GM12878 (cell line): Measurements from ENCODE around the gene ZNRF3. TPM values are rescaled to one million over a fixed set of nuclear protein-coding genes. Genes with fewer than 3 reads are reported as not detected.

ENCODE experiments used
- ATAC-seq: fragments of 200-7000 bp; cut with Tn5 transposase; 3 replicates; pipeline ENCODE4 v1.9.1; 2020; ENCODE audit warnings: mild to moderate bottlenecking, moderate library complexity
- BruUV-seq: library from RNA; stranded (reverse); fragments of 400-500 nt; replicated peaks from 2 replicates; lab custom pipeline; 2021; lab: Mats Ljungman, UMichigan
- CTCF ChIA-PET: fragments of 300-600 bp; sonication (Branson Sonifier 250); formaldehyde crosslinking; extraction: SDS; loops from one replicate; lab custom pipeline; 2021; ENCODE audit warnings: inconsistent platforms; lab: Yijun Ruan, JAX
- POLR2A ChIA-PET: fragments of 350-600 bp; formaldehyde crosslinking; extraction: SDS; loops from one replicate; lab custom pipeline; 2021; ENCODE audit warnings: inconsistent platforms; lab: Charles Lee
- RAD21 ChIA-PET: fragments of 300-600 bp; sonication (Branson Sonifier 250); formaldehyde crosslinking; loops from one replicate; lab custom pipeline; 2023; ENCODE audit warnings: antibody characterized with exemption; ENCODE audit not compliant: unreplicated experiment; lab: Charles Lee
- SMC1A ChIA-PET: fragments of 300-600 bp; sonication (Branson Sonifier 250); formaldehyde crosslinking; loops from one replicate; lab custom pipeline; 2023; ENCODE audit not compliant: unreplicated experiment, uncharacterized antibody; lab: Charles Lee
- DNase-seq: peaks from one replicate; pipeline ENCODE4 v3.0.0-alpha.2; 2011; ENCODE audit warnings: low read depth, low spot score
- FAIRE-seq: peaks from 3 replicates; lab custom pipeline; 2011; peaks lifted over from hg19 to GRCh38; lab: Jason Lieb, UNC
- H2AFZ ChIP-seq: 2 replicates; pipeline ENCODE4 v1.6.0; 2011; ENCODE audit warnings: low read depth, low read length, control low read depth; ENCODE audit not compliant: control insufficient read depth
- H3K27ac ChIP-seq: 2 replicates; pipeline ENCODE4 v1.5.1; 2011; ENCODE audit warnings: control low read depth; ENCODE audit not compliant: control insufficient read depth, insufficient read depth
- H3K27me3 ChIP-seq, 2 experiments: replicated peaks in 1 of 2; 2 replicates each; pipeline versions ENCODE4 v1.6.0 to v1.6.1; 2011; ENCODE audit warnings: low read length in 1 of 2; ENCODE audit not compliant: control insufficient read depth in 2 of 2, insufficient read depth in 2 of 2
- H3K36me3 ChIP-seq, 2 experiments: 2 replicates each; pipeline ENCODE4 v1.5.1; 2011; ENCODE audit warnings: low read length in 1 of 2; ENCODE audit not compliant: control insufficient read depth in 2 of 2, insufficient read depth in 2 of 2
- H3K4me1 ChIP-seq: 2 replicates; pipeline ENCODE4 v1.6.1; 2011; ENCODE audit warnings: mild to moderate bottlenecking, low read length, moderate library complexity, mixed read lengths; ENCODE audit not compliant: control insufficient read depth, insufficient read depth
- H3K4me2 ChIP-seq: 2 replicates; pipeline ENCODE4 v1.6.0; 2011; ENCODE audit warnings: control low read depth; ENCODE audit not compliant: control insufficient read depth, insufficient read depth
- H3K4me3 ChIP-seq: fragments of 200-600 bp; sonication (generic); 2 replicates; pipeline ENCODE4 v1.5.1; 2016
- H3K79me2 ChIP-seq: 2 replicates; pipeline ENCODE4 v1.6.0; 2011; ENCODE audit warnings: low read length; ENCODE audit not compliant: control insufficient read depth, insufficient read depth
- H3K9ac ChIP-seq: 2 replicates; pipeline ENCODE4 v1.8.0; 2011; ENCODE audit warnings: low read length, control low read depth, mixed read lengths; ENCODE audit not compliant: control insufficient read depth, insufficient read depth
- H3K9me3 ChIP-seq: replicated peaks from 3 replicates; pipeline ENCODE4 v1.5.1; 2011; ENCODE audit warnings: mild to moderate bottlenecking, low read length; ENCODE audit not compliant: control insufficient read depth, insufficient read depth
- H4K20me1 ChIP-seq: 2 replicates; pipeline ENCODE4 v1.6.0; 2011; ENCODE audit not compliant: control insufficient read depth, insufficient read depth
- BCL3 ChIP-seq: IDR thresholded peaks from 2 replicates; pipeline ENCODE4 v1.6.1; 2011; ENCODE audit warnings: borderline replicate concordance, low read depth, mild to moderate bottlenecking, moderate library complexity, low read length; ENCODE audit not compliant: insufficient read depth, poor library complexity, severe bottlenecking
- CTCF ChIP-seq, 3 experiments: IDR thresholded peaks in 2 of 3; conservative IDR thresholded peaks in 1 of 3; 2 replicates each; pipeline ENCODE4 v1.5.1; 2011; ENCODE audit warnings: low read depth in 3 of 3, low read length in 3 of 3, mild to moderate bottlenecking in 3 of 3, control low read depth in 2 of 3, moderate library complexity in 2 of 3, inconsistent platforms in 1 of 3, mixed read lengths in 1 of 3; ENCODE audit not compliant: control insufficient read depth in 2 of 3, insufficient read depth in 1 of 3; ENCODE audit errors: extremely low read depth in 1 of 3
- DPF2 ChIP-seq: fragments of 450-650 bp; IDR thresholded peaks from 2 replicates; pipeline ENCODE4 v1.6.1; 2017; ENCODE audit warnings: mild to moderate bottlenecking
- SIN3A ChIP-seq: IDR thresholded peaks from 2 replicates; pipeline ENCODE4 v1.6.1; 2012; ENCODE audit warnings: low read depth, low read length, improper control_type of control experiment
- ZBTB11 ChIP-seq: fragments of 450-650 bp; formaldehyde crosslinking; IDR thresholded peaks from 2 replicates; pipeline ENCODE4 v1.5.0; 2022; ENCODE audit warnings: mild to moderate bottlenecking, missing genetic modification characterization
- WGBS: methylation state at CpG from one replicate; pipeline ENCODE4 v1.1.6; 2016; ENCODE audit warnings: low lambda C conversion rate; ENCODE audit not compliant: insufficient replicate concordance, insufficient coverage; ENCODE audit errors: missing lambda C conversion rate; 5-methylcytosine and 5-hydroxymethylcytosine counted together
- in situ Hi-C: fragments of 300-500 bp; cut with MboI; formaldehyde crosslinking; loops from 9 replicates; pipeline ENCODE4 v1.14.3; 2018; ENCODE audit warnings: mixed read lengths
- intact Hi-C: fragments of 100-400 bp; cut with micrococcal nuclease; formaldehyde crosslinking; loops from one replicate; pipeline ENCODE4 v1.14.2; 2022; ENCODE audit not compliant: unreplicated experiment
- polyA plus RNA-seq, 11 experiments: library from polyadenylated mRNA; depleted of rRNA in 4 of 11; unstranded in 6 of 11; stranded (reverse) in 5 of 11; fragments of >200 nt; fragmentation: Nextera tagmentation in 4 of 11; fragmentation: Illumina TruSeq in 1 of 11; extraction: Ambion mirVana in 4 of 11; extraction: Trizol in 1 of 11; gene quantifications; 1 replicate in 1 of 11; 2 replicates in 10 of 11; pipeline versions ENCODE4 v1.2.1 to v1.2.3, GENCODE V29; 2011 to 2016; ENCODE audit warnings: inconsistent platforms in 2 of 11, missing spikeins in 2 of 11, low read depth in 1 of 11
- total RNA-seq, 4 experiments: library from RNA; depleted of rRNA in 3 of 4; stranded (reverse); fragments of >200 nt in 3 of 4; fragmentation: Illumina TruSeq in 1 of 4; extraction: Trizol in 1 of 4; gene quantifications; 2 replicates each; pipeline versions ENCODE4 v1.2.1 to v1.2.3, GENCODE V29; 2013 to 2021

Gene ZNRF3
- total and polyA plus RNA-seq, 10 of the 15 experiments (the other 5 are each of a cell fraction or from before 2014, with no cell fraction given): 0.05 to 2.4 (median 0.46) TPM

- Histone ChIP-seq H3K27ac (no peak overlapping the region), H3K36me3 (no peaks in the 10 kb centered on the region), H3K9me3 (no peaks in the 10 kb centered on the region), H4K20me1 (no peaks in the 10 kb centered on the region), H3K4me3 (no peak overlapping the region), H3K4me2 (no peak overlapping the region), H3K9ac (no peak overlapping the region), H3K4me1 (no peaks in the 10 kb centered on the region), H3K27me3 (no peaks in the 10 kb centered on the region), H3K79me2 (no peaks in the 10 kb centered on the region), H2AFZ (no peak overlapping the region)
- no peak for TF ChIP-seq SIN3A
- ChIA-PET SMC1A (no interaction called here), RAD21 (no interaction called here), CTCF (interaction anchor here (0.6 kb wide), 1 partner anchor 39 kb away, joined by 3 read pairs; no protein-coding TSS in a partner anchor), POLR2A (interaction anchor here (0.6 kb wide), 1 partner anchor 33 kb away, joined by 3 read pairs; no protein-coding TSS in a partner anchor)
- intact Hi-C loops: no loop called here
- WGBS: 40% methylated on average over 2 of the region's 2 CpGs
- ATAC-seq: no peak
- DNase-seq: no peak
- FAIRE-seq: no peak
- in situ Hi-C loops: no loop called here
- BruUV-seq: no TSS peak
These were observed 112.2 kb downstream of the ZNRF3 start for GRCh38 chr22:28995551-28995950.

GRCh38 chr22:28997342-28997741 is 114.0 kb downstream of the ZNRF3 start:
- Histone ChIP-seq H3K27ac (no peak overlapping the region), H3K4me2 (no peak overlapping the region), H4K20me1 (no peaks in the 10 kb centered on the region), H3K27me3 (no peaks in the 10 kb centered on the region), H3K4me3 (no peak overlapping the region), H3K79me2 (no peaks in the 10 kb centered on the region), H3K36me3 (no peaks in the 10 kb centered on the region), H2AFZ (no peak overlapping the region), H3K9me3 (no peaks in the 10 kb centered on the region), H3K4me1 (no peaks in the 10 kb centered on the region), H3K9ac (no peak overlapping the region)
- ChIA-PET RAD21 (interaction anchor here (1.4 to 1.7 kb wide), 2 partner anchors 18 to 44 kb away, joined by 3 to 4 read pairs; no protein-coding TSS in a partner anchor), POLR2A (interaction anchor here (0.6 to 1.6 kb wide), 3 partner anchors 20 to 128 kb away, joined by 4 to 7 read pairs (median 5); no protein-coding TSS in a partner anchor), SMC1A (interaction anchor here (0.7 to 5.5 kb wide), 8 partner anchors 9 to 277 kb away, joined by 3 to 40 read pairs (median 6); no protein-coding TSS in a partner anchor), CTCF (interaction anchor here (1.0 to 1.2 kb wide), 2 partner anchors 19 to 106 kb away, joined by 3 read pairs; no protein-coding TSS in a partner anchor)
- no TSS peak for BruUV-seq
- ATAC-seq: no peak
- FAIRE-seq: no peak
- WGBS: 69% methylated on average over 3 of the region's 3 CpGs
- in situ Hi-C loops: no loop called here
- no peak for DNase-seq
- intact Hi-C loops: no loop called here
- TF ChIP-seq ZBTB11 (no peak), CTCF (IDR thresholded peaks at IDR 0.05 in 2 of 3, conservative IDR thresholded peaks at IDR 0.05 in 1 of 3; ENCODE audit: control insufficient read depth in 2 of 3, extremely low read depth in 1 of 3, insufficient read depth in 1 of 3, low read depth in 3 of 3, low read length in 3 of 3) (no peak), BCL3 (no peak), DPF2 (no peak)
